ENCODE data around the gene LDLRAD4.

LDLRAD4 gene

DNA sequence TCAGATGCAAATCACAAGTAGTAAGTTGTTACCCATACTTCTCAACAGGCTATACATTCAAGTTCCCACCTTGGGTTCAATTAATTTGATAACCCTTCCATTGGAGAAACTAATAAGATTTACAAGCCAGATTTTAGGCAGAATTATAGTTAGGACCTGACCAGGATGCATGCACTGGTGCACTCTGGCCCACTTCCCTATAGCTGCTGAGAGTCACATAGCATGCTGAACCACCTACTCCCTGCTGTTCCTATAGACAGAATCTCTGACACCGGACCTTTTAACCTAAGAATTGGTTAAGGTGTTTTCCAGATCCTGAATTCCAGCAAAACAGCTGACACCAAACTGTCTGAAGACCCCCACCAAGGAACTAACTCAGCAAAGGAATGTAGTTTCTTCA, 481.6 kb downstream of the LDLRAD4 start:
- no peak for TF ChIP-seq TCF12 (IDR thresholded peaks at IDR 0.05; ENCODE audit: low read depth)
- TF ChIP-seq FOXM1 (IDR thresholded peaks at IDR 0.05; ENCODE audit: borderline replicate concordance, low read depth) = no peak
- no peak for TF ChIP-seq CREB1 (IDR thresholded peaks at IDR 0.05; ENCODE audit: low read depth)
- TF ChIP-seq, protein P1, sequence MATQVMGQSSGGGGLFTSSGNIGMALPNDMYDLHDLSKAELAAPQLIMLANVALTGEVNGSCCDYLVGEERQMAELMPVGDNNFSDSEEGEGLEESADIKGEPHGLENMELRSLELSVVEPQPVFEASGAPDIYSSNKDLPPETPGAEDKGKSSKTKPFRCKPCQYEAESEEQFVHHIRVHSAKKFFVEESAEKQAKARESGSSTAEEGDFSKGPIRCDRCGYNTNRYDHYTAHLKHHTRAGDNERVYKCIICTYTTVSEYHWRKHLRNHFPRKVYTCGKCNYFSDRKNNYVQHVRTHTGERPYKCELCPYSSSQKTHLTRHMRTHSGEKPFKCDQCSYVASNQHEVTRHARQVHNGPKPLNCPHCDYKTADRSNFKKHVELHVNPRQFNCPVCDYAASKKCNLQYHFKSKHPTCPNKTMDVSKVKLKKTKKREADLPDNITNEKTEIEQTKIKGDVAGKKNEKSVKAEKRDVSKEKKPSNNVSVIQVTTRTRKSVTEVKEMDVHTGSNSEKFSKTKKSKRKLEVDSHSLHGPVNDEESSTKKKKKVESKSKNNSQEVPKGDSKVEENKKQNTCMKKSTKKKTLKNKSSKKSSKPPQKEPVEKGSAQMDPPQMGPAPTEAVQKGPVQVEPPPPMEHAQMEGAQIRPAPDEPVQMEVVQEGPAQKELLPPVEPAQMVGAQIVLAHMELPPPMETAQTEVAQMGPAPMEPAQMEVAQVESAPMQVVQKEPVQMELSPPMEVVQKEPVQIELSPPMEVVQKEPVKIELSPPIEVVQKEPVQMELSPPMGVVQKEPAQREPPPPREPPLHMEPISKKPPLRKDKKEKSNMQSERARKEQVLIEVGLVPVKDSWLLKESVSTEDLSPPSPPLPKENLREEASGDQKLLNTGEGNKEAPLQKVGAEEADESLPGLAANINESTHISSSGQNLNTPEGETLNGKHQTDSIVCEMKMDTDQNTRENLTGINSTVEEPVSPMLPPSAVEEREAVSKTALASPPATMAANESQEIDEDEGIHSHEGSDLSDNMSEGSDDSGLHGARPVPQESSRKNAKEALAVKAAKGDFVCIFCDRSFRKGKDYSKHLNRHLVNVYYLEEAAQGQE (IDR thresholded peaks at IDR 0.05; ENCODE audit: low read depth) = no peak
- TF ChIP-seq NFIC (IDR thresholded peaks at IDR 0.05) = no peak
- TF ChIP-seq, protein P2, sequence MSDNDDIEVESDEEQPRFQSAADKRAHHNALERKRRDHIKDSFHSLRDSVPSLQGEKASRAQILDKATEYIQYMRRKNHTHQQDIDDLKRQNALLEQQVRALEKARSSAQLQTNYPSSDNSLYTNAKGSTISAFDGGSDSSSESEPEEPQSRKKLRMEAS (IDR thresholded peaks at IDR 0.05) = no peak
- TF ChIP-seq EGR1 (IDR thresholded peaks at IDR 0.05) = no peak
- TF ChIP-seq TEAD4 (IDR thresholded peaks at IDR 0.05) = no peak
- no peak for TF ChIP-seq YY1 (IDR thresholded peaks at IDR 0.05; ENCODE audit: low read depth)
- TF ChIP-seq, protein P3, sequence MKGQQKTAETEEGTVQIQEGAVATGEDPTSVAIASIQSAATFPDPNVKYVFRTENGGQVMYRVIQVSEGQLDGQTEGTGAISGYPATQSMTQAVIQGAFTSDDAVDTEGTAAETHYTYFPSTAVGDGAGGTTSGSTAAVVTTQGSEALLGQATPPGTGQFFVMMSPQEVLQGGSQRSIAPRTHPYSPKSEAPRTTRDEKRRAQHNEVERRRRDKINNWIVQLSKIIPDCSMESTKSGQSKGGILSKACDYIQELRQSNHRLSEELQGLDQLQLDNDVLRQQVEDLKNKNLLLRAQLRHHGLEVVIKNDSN (IDR thresholded peaks at IDR 0.05) = no peak
- TF ChIP-seq ZBTB7A (IDR thresholded peaks at IDR 0.05; ENCODE audit: low read depth) = no peak
- TF ChIP-seq EP300 (IDR thresholded peaks at IDR 0.05; ENCODE audit: borderline replicate concordance) = no peak
- TF ChIP-seq RAD21 (IDR thresholded peaks at IDR 0.05; ENCODE audit: low read depth) = no peak
- TF ChIP-seq CEBPB (IDR thresholded peaks at IDR 0.05) = no peak
